Stimulated activated CD4-positive, alpha-beta T cell treated with anti-CD3 and anti-CD28 coated beads, Interleukin-2, amount 100 ng/mL, for 24 hours (primary cell): ENCODE results near the gene COPS8.

Experiments used
- DNase-seq, 2 donors: peaks; one replicate each; pipeline ENCODE4 v3.0.0-alpha.2; 2020

COPS8 gene

GRCh38 chr2:237066396-237066795, 19.3 kb upstream of the COPS8 start:
- DNase-seq: no peak

- no peak for DNase-seq
Measured at GRCh38 chr2:237068005-237068576, 17.6 kb upstream of the COPS8 start.

GRCh38 chr2:237072067-237072931, 13.4 kb upstream of the COPS8 start:
- peak; percentile 82 to 85 for DNase-seq

GRCh38 chr2:237073552-237073951, 12.1 kb upstream of the COPS8 start:
- DNase-seq: no peak

- DNase-seq: no peak
Measured at GRCh38 chr2:237074211-237074993, 11.3 kb upstream of the COPS8 start.

- no peak for DNase-seq
Measured at GRCh38 chr2:237075749-237076599, 9.7 kb upstream of the COPS8 start.

GRCh38 chr2:237081596-237081995, 4.1 kb upstream of the COPS8 start:
- DNase-seq: no peak

- DNase-seq: no peak
Measured at GRCh38 chr2:237083026-237083425, 2.7 kb upstream of the COPS8 start.

GRCh38 chr2:237084444-237084843, 1.2 kb upstream of the COPS8 start:
- no peak for DNase-seq

GRCh38 chr2:237090906-237091305, 5.2 kb downstream of the COPS8 start:
- DNase-seq: no peak

GRCh38 chr2:237091779-237092436, 6.2 kb downstream of the COPS8 start:
- no peak for DNase-seq

- DNase-seq: no peak
Measured at GRCh38 chr2:237092506-237092905, 6.8 kb downstream of the COPS8 start.

GRCh38 chr2:237092920-237093781, 7.5 kb downstream of the COPS8 start:
- DNase-seq: no peak

GRCh38 chr2:237096201-237096600, 10.5 kb downstream of the COPS8 start:
- no peak for DNase-seq

GRCh38 chr2:237096911-237097310, 11.2 kb downstream of the COPS8 start:
- no peak for DNase-seq

- no peak for DNase-seq
Measured at GRCh38 chr2:237097326-237097910, 11.7 kb downstream of the COPS8 start.

- no peak for DNase-seq
Measured at GRCh38 chr2:237097911-237098702, 12.4 kb downstream of the COPS8 start.

- DNase-seq: no peak
Measured at GRCh38 chr2:237099804-237100203, 14.1 kb downstream of the COPS8 start.

- no peak for DNase-seq
Measured at GRCh38 chr2:237101118-237101979, 15.7 kb downstream of the COPS8 start.
